MG63 (cell line): ENCODE measurements around the gene SIX2. TPM values are rescaled to one million over a fixed set of nuclear protein-coding genes. Genes with fewer than 3 reads are reported as not detected.
A peak's percentile ranks its signal among the peaks of the same experiment; 100 is the strongest.

Source experiments
- DNase-seq: peaks from one replicate; pipeline ENCODE4 v3.0.0-alpha.2; 2020
- H3K27me3 ChIP-seq: fragments of 250-450 bp; sonication (Bioruptor Pico); 2 replicates; pipeline ENCODE4 v1.5.1; 2020; ENCODE audit warnings: mild to moderate bottlenecking, moderate library complexity
- H3K36me3 ChIP-seq: fragments of 250-450 bp; sonication (Bioruptor Pico); 2 replicates; pipeline ENCODE4 v1.5.1; 2020; ENCODE audit warnings: mild to moderate bottlenecking, moderate library complexity
- H3K4me3 ChIP-seq: fragments of 250-450 bp; sonication (Bioruptor Pico); 2 replicates; pipeline ENCODE4 v1.5.1; 2020; ENCODE audit warnings: mild to moderate bottlenecking, moderate library complexity
- H3K9me3 ChIP-seq: fragments of 250-450 bp; sonication (Bioruptor Pico); 2 replicates; pipeline ENCODE4 v1.5.1; 2020; ENCODE audit warnings: mild to moderate bottlenecking, moderate library complexity
- total RNA-seq: library from RNA; depleted of rRNA; stranded (reverse); fragments of >200 nt; shearing (Covaris generic); gene quantifications from 2 replicates; pipeline ENCODE4 v1.2.3, GENCODE V29; 2014; ENCODE audit warnings: low replicate concordance

The SIX2 gene
- total RNA-seq, 1 experiment from 2014 or later, result 14.0 TPM

DNA sequence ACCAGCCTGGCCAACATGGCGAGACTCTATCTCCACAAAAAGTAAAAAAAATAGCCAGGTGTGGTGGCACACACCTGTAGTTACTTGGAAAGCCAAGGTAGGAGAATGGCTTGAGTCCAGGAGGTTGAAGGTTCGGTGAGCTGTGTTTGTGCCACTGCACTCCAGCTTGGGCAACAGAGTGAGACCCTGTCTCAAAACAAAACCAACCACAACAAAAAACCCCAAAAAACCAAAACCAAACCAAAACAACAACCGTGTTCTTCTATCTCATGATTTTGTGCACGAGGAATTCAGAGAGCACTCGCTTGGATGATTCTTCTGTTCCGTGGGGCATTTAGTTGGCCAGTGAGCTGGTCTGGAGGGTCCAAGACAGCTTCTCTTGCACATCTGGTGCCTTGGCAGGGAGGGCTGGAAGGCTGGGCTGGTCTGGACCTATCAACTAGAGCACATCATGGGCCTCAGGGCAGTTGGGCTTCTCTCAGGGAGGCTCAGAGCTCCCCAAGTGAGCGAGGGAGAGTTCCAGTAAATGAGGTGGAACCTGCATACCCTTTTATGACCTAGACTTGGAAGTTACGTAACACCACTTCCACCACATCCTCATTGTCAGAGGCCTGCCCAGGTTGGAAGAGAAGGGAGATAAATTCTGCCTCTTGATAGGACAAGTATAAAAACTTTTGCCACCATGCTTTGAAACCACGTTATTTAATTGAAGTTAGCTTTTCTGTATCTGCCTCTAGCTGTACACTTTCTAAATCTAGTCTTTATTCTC is 25.2 kb downstream of the SIX2 start:
- H3K27me3 ChIP-seq, result no peaks in the 10 kb centered on the region
- no peak for DNase-seq
- H3K9me3 ChIP-seq, result no peaks in the 10 kb centered on the region
- H3K4me3 ChIP-seq, result no peak overlapping the region
- H3K36me3 ChIP-seq, result no peaks in the 10 kb centered on the region

DNA sequence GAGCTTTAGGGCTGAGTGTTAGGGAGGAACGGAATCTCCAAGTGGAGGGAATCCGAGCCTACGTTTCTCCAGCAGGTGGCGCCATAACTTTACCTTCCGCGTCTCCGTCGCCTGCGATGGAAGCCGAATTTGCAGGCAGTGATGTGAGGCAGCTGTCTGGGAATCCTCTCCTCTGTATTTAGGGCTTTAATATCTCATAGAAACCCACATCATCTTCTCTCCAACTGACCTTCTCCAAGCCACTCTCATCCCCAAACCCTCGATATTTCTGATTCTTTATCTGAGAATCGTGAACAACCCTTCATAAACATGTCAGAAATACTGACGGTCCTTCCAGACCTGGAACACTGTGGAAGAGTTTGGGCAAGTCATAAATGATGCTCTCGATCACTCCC is 27.5 kb downstream of the SIX2 start:
- peak; percentile 51 for DNase-seq

DNA sequence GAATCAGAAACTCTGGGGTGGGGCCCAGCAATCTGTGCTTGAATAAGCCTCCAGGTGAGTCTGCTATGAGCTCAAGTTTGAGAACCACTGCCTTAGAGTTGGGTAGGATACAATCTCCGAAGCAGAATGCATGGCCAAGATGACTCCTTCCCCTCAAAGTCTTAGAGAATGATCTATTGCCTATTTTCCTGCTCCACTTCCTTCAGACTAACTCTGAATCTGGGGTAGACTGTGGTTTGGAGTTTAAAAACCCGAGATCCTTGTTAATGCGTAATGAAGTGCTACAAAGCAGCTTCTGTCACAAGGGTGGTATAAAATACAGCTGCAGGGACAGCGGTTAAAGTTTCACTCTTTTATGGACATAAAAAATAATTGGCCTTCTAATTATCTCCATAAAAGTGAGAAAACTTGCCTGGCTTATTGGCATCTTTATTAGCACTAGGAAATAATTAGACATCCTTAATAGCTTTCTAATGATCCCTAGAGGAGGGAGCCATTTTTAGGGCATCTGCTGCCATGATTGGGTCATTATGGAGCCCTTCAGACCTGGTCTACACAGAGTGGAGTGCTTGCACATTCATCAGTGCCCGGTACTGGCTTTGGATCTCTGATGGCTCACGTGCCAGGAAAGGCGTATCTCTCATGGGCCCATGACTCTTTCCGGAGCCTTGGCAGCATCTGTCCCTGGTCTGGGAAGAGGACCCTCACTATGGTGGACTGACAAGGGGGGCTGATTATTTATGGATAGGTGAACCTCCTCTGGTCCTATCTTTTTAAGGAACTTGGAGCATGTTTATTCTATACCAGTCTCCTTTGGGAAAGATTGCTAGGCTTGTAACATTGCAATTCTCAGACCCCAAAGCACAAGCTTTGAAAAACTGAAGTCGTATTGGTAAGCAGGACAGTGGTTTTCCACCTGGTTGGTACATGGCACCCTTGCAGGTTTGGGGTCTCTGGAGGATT is 28.2 kb downstream of the SIX2 start:
- no peaks in the 10 kb centered on the region for H3K36me3 ChIP-seq
- H3K4me3 ChIP-seq, result no peak overlapping the region
- no peaks in the 10 kb centered on the region for H3K9me3 ChIP-seq
- DNase-seq, result no peak
- H3K27me3 ChIP-seq, result no peaks in the 10 kb centered on the region

More for the DNA sequence above, 27.5 kb downstream of the SIX2 start:
- H3K4me3 ChIP-seq, result no peak overlapping the region
- no peaks in the 10 kb centered on the region for H3K36me3 ChIP-seq
- no peaks in the 10 kb centered on the region for H3K9me3 ChIP-seq
- no peaks in the 10 kb centered on the region for H3K27me3 ChIP-seq

DNA sequence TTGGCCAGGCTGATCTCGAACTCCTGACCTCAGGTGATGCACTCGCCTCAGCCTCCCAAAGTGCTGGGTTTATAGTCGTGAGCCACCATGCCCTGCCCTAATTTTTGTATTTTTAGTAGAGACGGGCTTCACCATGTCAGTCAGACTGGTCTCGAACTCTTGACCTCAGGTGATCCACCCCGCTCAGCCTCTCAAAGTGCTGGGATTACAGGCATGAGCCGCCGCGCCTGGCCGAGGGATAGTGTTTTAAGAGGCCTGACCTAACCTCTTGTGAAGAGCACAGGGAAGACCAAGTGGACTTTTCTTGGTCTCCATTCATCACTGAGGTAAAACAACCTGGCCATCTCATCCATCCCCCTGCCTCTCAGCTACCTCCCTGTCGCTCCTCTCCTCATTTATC is 29.7 kb downstream of the SIX2 start:
- H3K36me3 ChIP-seq, result no peaks in the 10 kb centered on the region
- H3K4me3 ChIP-seq, result no peak overlapping the region
- no peaks in the 10 kb centered on the region for H3K9me3 ChIP-seq
- no peak for DNase-seq
- no peaks in the 10 kb centered on the region for H3K27me3 ChIP-seq

DNA sequence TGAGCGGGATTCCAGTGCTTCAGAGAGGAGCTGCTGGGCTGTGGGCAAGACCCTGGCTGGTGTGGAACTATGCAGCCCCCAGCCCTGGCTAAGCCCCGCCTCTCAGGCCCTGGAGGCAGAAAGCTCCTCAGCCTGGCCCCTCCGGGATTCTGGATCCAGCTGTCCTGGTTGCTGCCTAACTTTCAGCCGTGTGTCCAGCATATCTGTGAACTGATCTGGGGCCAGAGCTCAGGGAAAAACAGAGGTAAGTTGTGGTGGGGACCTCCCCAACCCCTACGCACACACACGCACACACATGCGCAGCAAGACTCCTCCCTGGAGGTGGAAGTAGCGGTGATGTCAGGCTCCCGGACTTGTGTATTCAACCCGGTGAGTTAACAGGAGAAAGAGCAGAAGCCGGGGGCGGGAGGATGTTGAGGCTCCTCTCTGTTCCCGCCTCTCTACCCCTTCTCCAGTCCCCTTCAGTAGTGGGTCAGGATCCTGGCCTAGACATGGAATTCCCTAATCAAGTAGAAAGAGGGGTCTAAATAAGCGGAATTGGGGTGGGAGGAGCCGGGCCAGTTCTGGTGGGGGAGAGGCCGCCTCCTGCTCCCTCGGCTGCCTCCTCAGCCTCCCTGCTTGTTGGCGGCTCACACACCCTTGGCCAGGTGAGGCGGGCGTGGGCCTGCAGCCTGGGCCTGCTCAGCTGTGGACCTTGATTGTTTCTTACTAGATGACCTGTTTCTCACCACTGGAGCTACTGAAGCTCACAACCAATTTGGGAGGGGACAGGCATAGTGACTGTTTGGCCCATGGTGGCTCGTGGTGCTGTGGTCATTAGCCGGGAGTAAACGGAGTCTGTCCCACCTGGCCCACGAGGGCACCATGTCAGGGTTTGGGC is 33.4 kb downstream of the SIX2 start:
- no peaks in the 10 kb centered on the region for H3K9me3 ChIP-seq
- H3K36me3 ChIP-seq, result no peaks in the 10 kb centered on the region
- no peaks in the 10 kb centered on the region for H3K27me3 ChIP-seq
- H3K4me3 ChIP-seq, result no peak overlapping the region
- no peak for DNase-seq

DNA sequence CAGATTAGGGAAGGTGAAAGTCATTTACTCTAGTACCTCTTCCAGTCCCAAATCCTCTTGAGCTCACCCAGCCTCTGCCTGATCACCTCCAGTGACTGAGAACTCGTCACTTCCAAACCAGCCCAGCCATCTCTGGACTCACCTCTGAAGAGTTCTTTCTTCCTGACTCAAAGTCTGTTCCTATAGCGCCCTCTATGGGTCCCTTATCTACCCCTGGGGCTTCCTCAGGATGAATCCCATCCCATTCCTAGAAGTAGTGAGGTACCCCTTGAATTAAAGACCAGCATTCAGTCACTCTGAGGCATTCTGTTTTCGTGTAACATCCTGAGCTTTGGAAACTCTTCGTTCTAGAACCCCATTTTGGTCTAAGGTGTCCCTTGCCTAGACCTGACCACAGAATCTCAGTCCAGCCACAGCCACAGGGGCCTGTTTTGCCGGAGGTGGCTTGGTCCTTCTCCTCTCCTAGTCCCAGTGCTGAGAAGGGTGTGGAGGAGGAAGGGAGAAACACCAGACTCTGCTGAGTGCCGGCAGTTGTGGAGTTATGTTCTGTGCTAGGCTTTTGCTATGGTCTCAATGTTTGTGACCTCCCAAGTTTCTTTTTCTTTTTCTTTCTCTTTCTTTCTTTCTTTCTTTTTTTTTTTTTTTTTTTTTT is 35.1 kb downstream of the SIX2 start:
- Histone ChIP-seq H3K27me3 (no peaks in the 10 kb centered on the region), H3K36me3 (no peaks in the 10 kb centered on the region), H3K9me3 (no peaks in the 10 kb centered on the region), H3K4me3 (no peak overlapping the region)
- DNase-seq, result peak; percentile 31

DNA sequence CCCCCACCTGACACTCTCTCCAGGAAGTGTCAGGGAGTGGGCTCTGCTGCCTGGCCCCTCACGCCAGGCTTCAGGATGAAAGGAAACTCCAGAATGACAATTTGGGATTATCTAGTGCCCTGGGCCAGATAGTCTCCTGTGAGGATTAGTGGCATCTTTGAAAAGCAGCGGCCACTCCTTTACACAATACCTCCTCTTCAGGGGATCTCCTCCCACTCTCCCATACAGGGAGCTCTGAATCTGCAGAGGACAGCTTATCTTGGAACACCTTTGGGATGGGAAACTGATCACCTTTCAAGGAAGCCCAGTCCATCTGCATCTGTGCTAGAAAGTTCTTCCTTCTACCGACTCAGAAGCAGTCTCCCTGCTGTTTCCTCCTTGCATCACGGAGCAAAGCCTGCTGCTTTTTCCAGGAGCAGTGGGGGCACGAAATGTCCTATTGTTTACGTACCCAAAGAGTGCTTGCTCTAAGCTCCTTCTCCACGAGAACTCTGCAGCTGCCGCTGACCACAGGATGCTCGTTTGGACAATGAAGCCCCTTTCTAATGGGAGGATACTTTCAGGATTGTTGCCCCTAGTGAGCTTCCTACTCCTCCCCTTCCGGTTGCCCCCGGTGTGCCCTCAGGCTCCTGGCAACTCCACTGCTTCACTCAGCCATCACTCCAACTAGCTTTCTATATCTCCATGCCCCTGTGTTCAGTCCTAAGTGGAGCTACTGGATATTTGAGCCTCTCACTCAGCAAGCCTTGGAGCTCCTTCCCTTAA is 36.3 kb downstream of the SIX2 start:
- H3K9me3 ChIP-seq, result no peaks in the 10 kb centered on the region
- H3K4me3 ChIP-seq, result no peak overlapping the region
- no peak for DNase-seq
- H3K27me3 ChIP-seq, result no peaks in the 10 kb centered on the region
- H3K36me3 ChIP-seq, result no peaks in the 10 kb centered on the region

DNA sequence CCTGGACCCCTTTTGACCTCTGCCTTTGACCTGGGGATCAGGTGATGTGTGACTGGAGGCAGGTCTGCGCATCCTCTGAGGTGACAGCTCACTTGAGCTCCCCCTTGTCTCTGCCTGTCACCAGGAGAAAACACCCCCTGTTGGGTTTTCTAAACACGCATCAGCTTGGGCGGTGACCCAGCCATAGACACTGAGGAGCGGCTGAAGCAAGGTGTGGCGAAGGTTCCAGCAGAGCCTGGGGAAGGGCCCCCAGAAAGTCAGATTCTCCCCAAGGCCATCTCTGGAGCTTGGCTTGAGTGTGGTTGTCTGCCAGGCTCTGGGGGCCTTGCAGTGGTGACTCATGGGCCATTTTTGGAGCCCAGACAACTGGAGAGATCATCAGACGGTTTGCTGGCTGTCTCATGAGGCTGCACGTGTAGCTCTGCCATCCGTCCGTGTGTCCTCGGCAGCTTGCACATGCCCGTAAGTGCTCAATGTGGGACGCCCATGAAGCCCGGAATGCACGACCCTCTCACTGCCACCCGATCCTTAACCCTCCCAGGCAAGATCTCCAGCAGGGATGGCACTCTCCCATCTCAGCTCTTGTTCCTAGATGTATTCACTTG is 38.3 kb downstream of the SIX2 start:
- Histone ChIP-seq H3K27me3 (no peaks in the 10 kb centered on the region), H3K4me3 (no peak overlapping the region), H3K36me3 (no peaks in the 10 kb centered on the region), H3K9me3 (no peaks in the 10 kb centered on the region)
- no peak for DNase-seq

DNA sequence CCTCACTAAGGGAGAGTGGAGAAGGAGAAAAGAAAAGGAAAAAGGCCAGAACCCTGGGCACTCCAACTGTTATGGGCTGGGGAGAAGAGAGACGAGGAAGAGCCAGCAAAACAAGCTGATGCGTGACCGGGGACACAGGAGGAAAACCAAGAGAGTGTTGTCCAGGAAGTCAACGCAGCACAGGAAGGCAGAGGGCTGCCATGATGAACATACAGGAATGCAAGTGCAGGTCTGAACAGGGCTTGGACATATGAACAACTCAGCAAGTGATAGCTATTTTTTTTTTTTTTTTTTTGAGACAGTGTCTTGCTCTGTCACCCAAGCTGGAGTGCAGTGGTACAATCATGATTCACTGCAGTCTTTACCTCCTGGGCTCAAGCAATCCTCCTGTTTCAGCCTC is 39.3 kb downstream of the SIX2 start:
- Histone ChIP-seq H3K36me3 (no peaks in the 10 kb centered on the region), H3K4me3 (no peak overlapping the region), H3K27me3 (no peaks in the 10 kb centered on the region), H3K9me3 (no peaks in the 10 kb centered on the region)
- no peak for DNase-seq

DNA sequence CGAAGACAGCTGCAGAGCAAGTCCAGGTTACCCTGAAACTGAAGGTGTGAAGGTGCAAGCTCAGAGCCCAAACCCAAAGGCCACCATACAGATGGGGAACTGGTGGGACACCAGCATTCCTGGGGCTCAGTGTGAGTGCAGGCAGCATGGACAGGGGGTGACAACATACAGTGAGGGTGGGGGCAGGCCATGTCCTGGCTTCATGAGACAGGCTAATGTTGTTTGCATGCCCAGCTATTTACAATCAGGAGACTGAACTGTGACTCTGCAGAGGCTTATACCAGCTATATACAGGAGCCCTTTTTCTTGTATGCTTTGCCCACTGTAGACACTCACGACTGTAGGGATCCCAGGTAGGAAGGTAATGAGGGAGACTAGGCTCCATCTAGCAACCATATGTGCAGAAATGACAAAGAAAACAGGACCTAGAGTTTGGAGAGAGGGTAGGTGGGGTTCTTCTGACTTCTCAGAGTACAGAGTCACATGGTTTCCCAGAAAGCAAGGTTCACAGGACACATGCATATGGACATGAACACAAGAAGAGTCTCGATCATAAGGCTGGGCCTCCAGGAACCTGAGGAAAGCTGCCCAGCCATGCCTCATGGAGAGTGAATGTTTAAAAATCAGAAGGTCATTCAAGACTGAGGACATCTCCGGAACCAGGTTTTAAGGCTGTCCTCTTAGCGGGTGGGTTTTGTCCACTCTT is 41.4 kb downstream of the SIX2 start:
- Histone ChIP-seq H3K27me3 (no peaks in the 10 kb centered on the region), H3K9me3 (no peaks in the 10 kb centered on the region), H3K4me3 (no peak overlapping the region), H3K36me3 (no peaks in the 10 kb centered on the region)
- no peak for DNase-seq

DNA sequence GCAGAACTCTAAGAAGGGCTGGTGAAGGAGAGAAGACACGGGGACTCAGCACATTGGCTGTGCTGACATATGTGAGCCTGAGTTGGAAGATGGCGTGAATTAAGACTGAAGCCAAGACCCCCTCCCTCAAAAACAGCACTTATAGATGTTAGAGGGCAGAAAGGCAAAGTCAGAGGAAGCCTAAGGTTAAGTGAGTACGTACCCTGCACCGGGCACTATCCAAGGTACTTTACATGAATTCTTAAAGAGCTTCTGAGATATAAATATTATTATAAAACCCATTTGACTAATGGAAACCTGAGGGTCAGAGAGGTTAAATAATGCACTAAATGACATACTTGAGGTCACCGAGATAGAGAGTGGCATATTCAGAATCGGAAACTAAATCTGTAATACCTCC is 42.2 kb downstream of the SIX2 start:
- Histone ChIP-seq H3K27me3 (no peaks in the 10 kb centered on the region), H3K9me3 (no peaks in the 10 kb centered on the region), H3K36me3 (no peaks in the 10 kb centered on the region), H3K4me3 (no peak overlapping the region)
- no peak for DNase-seq

DNA sequence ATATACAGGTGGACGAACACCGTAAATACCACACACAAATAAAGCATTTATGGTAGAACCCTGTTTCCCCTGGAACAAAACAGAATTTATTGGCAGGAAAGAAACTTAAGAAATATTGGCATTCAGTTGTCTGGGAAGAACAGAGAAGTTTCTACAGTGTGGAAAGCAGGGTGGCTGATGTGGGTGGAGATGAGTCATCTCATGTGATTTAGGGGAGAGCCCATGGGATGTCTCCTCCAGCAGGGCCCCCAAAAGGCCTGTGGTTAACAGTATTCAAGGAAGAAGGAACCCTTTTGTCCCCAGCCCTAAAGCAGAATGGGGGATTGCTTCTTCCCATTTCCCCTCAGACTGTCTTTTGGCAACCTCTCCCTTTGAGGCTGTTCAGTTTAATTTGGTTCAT is 43.6 kb downstream of the SIX2 start:
- H3K36me3 ChIP-seq, result no peaks in the 10 kb centered on the region
- H3K9me3 ChIP-seq, result no peaks in the 10 kb centered on the region
- DNase-seq, result no peak
- H3K4me3 ChIP-seq, result no peak overlapping the region
- H3K27me3 ChIP-seq, result no peaks in the 10 kb centered on the region

DNA sequence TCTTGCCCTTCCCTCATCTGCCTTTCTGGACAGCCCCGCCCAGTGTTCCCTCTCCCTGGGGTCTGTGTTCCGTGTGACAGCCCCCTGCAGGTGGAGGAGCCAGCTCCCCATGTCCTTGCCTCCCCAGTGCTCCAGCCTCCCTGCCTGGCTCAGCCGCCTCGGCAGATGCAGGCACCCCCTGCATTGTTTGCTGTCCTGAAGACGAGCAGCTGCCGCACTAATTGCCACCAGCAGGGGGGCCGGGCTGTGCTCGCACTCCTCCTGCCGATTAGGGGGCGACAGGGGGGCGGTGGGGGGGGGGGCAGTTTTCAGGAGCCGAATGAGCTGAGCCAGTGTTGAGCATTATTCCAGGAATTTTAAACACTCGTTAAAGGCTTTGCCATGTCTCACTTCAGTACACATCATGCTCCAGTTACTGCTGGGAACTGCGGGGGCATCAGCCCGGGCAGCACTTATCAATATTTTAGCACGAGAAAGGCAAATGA is 44.5 kb downstream of the SIX2 start:
- no peak overlapping the region for H3K4me3 ChIP-seq
- H3K36me3 ChIP-seq, result no peaks in the 10 kb centered on the region
- no peaks in the 10 kb centered on the region for H3K9me3 ChIP-seq
- H3K27me3 ChIP-seq, result no peaks in the 10 kb centered on the region
- DNase-seq, result no peak

DNA sequence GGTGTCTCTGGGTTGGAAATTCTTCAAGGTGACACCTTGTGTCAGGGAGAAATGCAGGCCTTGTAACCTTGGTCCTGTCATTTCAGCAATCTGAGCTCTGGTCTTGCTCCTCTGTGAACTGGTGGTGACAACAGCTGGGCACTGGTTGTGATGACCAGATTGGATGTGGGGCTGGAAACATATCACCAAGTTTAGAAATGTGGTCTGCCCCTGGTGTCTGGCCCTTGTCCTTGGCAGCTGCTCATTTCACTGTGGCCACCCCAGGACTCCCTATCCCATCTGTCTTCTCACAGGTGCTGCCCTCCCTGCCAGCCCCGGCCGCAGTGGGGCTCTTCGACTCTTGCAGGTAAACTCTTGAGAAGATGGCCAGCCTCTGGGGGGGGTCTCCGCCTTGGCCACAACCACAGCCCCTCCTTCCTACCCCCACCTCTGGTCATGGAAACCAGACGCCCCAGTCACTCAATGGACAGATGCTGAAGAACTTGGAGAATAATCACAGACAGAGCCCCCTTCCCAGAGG is 47.0 kb downstream of the SIX2 start:
- Histone ChIP-seq H3K36me3 (no peaks in the 10 kb centered on the region), H3K9me3 (no peaks in the 10 kb centered on the region), H3K27me3 (no peaks in the 10 kb centered on the region), H3K4me3 (no peak overlapping the region)
- DNase-seq, result no peak

DNA sequence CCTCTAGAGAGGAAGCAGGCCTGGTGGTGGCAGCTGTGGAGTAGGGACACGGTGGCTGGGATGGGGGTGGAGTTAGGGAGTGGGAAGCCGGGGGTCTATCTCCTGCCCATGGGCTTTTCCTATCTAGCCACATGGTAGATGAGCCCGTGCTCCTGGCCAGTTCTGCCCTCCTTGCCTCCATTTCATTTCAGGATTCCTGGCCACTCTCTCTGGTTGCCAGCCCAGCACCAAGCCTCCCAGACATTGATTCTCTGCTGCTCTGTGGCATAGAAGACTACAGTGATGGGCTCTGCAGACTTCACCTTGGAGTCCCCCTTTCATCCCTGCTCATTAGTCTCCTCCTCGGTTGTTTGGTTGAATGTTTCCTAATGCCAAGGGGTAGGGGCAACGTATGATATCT is 48.4 kb downstream of the SIX2 start:
- Histone ChIP-seq H3K9me3 (no peaks in the 10 kb centered on the region), H3K27me3 (no peaks in the 10 kb centered on the region), H3K36me3 (no peaks in the 10 kb centered on the region), H3K4me3 (no peak overlapping the region)
- DNase-seq, result no peak
